Body of pancreas (tissue), 4 donors: Measurements from ENCODE around the gene SGMS2. TPM values are rescaled to one million over a fixed set of nuclear protein-coding genes. Genes with fewer than 3 reads are reported as not detected.

Experiments
- ATAC-seq: fragments of 150-250 bp; one replicate; pipeline ENCODE4 v1.9.1; 2016
- DNase-seq, 4 donors: peaks; one replicate each; pipeline ENCODE4 v3.0.0-alpha.2; 2019
- H3K27ac ChIP-seq, 4 donors: fragments of 200-600 bp; sonication (generic); 1 replicate in 3 of 4; 2 replicates in 1 of 4; pipeline versions ENCODE4 v1.5.1 to v1.6.1; 2016 to 2019; ENCODE audit warnings: mild to moderate bottlenecking in 1 of 4, mixed read lengths in 1 of 4, moderate library complexity in 1 of 4
- H3K27me3 ChIP-seq, 2 donors: fragments of 200-600 bp; sonication (generic); one replicate each; pipeline ENCODE4 v1.6.0; 2016; ENCODE audit warnings: mild to moderate bottlenecking in 1 of 2
- H3K36me3 ChIP-seq, 2 donors: fragments of 200-600 bp; sonication (generic); replicated peaks in 1 of 2; 2 replicates each; pipeline ENCODE4 v1.5.1; 2016; ENCODE audit warnings: low read depth in 2 of 2; ENCODE audit not compliant: insufficient read depth in 1 of 2
- H3K4me1 ChIP-seq: fragments of 200-600 bp; sonication (generic); one replicate; pipeline ENCODE4 v1.6.0; 2016
- H3K4me3 ChIP-seq, 2 donors: fragments of 200-600 bp; sonication (generic); 1 replicate in 1 of 2; 2 replicates in 1 of 2; pipeline ENCODE4 v1.5.1; 2016 to 2019
- H3K9me3 ChIP-seq, 3 donors: fragments of 200-600 bp; sonication (generic); 1 replicate in 2 of 3; 2 replicates in 1 of 3; pipeline ENCODE4 v1.5.1; 2016
- CTCF ChIP-seq, 7 experiments: fragments of 450-650 bp in 4 of 7; fragments of 200-600 bp in 3 of 7; sonication (generic) in 3 of 7; IDR thresholded peaks; one replicate each; pipeline ENCODE4 v1.5.1; 2016 to 2019; ENCODE audit warnings: antibody characterized with exemption in 7 of 7
- POLR2A ChIP-seq, 3 donors: fragments of 450-650 bp; IDR thresholded peaks; one replicate each; pipeline ENCODE4 v1.6.1; 2016; ENCODE audit warnings: antibody characterized with exemption in 3 of 3, mild to moderate bottlenecking in 2 of 3
- WGBS, 2 donors: methylation state at CpG; one replicate each; pipeline ENCODE4 v1.1.5; 2017; 5-methylcytosine and 5-hydroxymethylcytosine counted together
- intact Hi-C: fragments of 100-400 bp; cut with DNase I; formaldehyde crosslinking; loops from one replicate; pipeline ENCODE4 v1.15.1; 2023
- total RNA-seq, 2 donors: library from RNA; depleted of rRNA; stranded (reverse); fragments of >200 nt; gene quantifications; one replicate each; pipeline ENCODE4 v1.1.0, GENCODE V29; 2016

SGMS2 gene
- total RNA-seq, 2 donors from 2014 or later, result 32.2 to 36.9 TPM

GRCh38 chr4:107832275-107832807, 7.6 kb downstream of the SGMS2 start:
- Histone ChIP-seq H3K4me1 (peaks cover 31% of the 10 kb centered on the region), H3K4me3 (no peak overlapping the region), H3K9me3 (no peaks in the 10 kb centered on the region), H3K36me3 (no peaks in the 10 kb centered on the region), H3K27ac (peak overlapping the region in 2 of 4 donors; percentile 13 to 20), H3K27me3 (no peaks in the 10 kb centered on the region)
- TF ChIP-seq CTCF (IDR thresholded peaks at IDR 0.05) (no peak), POLR2A (IDR thresholded peaks at IDR 0.05) (no peak)
- WGBS, 2 donors, result 50 to 58% methylated on average over 2 of the region's 2 CpGs
- intact Hi-C loops, result no loop called here
- no peak for DNase-seq
- no peak for ATAC-seq

DNA sequence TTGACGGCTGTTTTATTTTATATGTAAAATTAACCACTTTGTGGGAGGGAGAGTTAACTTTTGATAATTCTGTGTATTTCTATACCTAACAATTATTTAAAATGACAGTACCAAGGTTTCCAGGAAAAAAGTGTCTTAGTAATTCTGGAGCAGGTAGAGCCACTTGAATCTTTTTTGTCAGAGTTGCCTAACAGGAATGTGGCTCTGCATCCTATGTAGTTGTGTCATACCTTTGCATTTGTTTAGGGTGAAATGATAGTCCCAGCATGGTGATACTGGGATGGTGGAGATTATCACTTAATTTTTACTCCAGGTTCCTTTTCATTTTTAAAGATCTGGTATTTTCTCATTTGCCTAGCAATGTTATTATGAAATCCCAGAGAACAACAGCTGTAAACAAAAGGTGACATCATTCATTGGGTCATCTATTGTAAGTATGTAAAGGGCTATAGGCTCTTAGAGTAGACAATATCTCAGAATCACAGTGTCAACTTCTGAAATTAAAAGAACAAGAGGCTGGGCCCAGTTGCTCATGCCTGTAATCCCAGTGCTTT, 9.6 kb downstream of the SGMS2 start:
- no peak for TF ChIP-seq POLR2A (IDR thresholded peaks at IDR 0.05)
- no peak for TF ChIP-seq CTCF (IDR thresholded peaks at IDR 0.05)
- Histone ChIP-seq H3K4me3 (no peak overlapping the region), H3K9me3 (no peaks in the 10 kb centered on the region), H3K27me3 (no peaks in the 10 kb centered on the region), H3K27ac (no peak overlapping the region), H3K36me3 (no peaks in the 10 kb centered on the region), H3K4me1 (peaks cover 29% of the 10 kb centered on the region)
- DNase-seq (no peak), ATAC-seq (no peak)
- intact Hi-C loops, result no loop called here
- 86 to 93% methylated on average over 1 of the region's 1 CpG for WGBS, 2 donors

GRCh38 chr4:107835406-107835805, 10.7 kb downstream of the SGMS2 start:
- Histone ChIP-seq H3K4me3 (no peak overlapping the region), H3K36me3 (no peaks in the 10 kb centered on the region), H3K27me3 (no peaks in the 10 kb centered on the region), H3K4me1 (peaks cover 29% of the 10 kb centered on the region), H3K9me3 (no peaks in the 10 kb centered on the region), H3K27ac (no peak overlapping the region)
- 73 to 75% methylated on average over 5 of the region's 5 CpGs for WGBS, 2 donors
- DNase-seq (no peak), ATAC-seq (no peak)
- TF ChIP-seq POLR2A (IDR thresholded peaks at IDR 0.05), result no peak
- TF ChIP-seq CTCF (IDR thresholded peaks at IDR 0.05), result no peak
- intact Hi-C loops, result no loop called here

GRCh38 chr4:107837317-107837716, 12.6 kb downstream of the SGMS2 start:
- H3K27me3 ChIP-seq, result no peaks in the 10 kb centered on the region
- TF ChIP-seq CTCF (IDR thresholded peaks at IDR 0.05), result no peak
- no peak for TF ChIP-seq POLR2A (IDR thresholded peaks at IDR 0.05)
- no peaks in the 10 kb centered on the region for H3K9me3 ChIP-seq
- H3K4me1 ChIP-seq, result peaks cover 15% of the 10 kb centered on the region
- peak overlapping the region in 1 of 4 donors; percentile 12 for H3K27ac ChIP-seq
- ATAC-seq (no peak), DNase-seq (peak in 1 of 4 donors; percentile 23)
- intact Hi-C loops, result no loop called here
- 64 to 65% methylated on average over 4 of the region's 4 CpGs for whole genome bisulfite sequencing, 2 donors
- no peaks in the 10 kb centered on the region for H3K36me3 ChIP-seq
- no peak overlapping the region for H3K4me3 ChIP-seq
